ENCODE results near the gene PPIE.

- TF ChIP-seq CTCF (IDR thresholded peaks at IDR 0.05; ENCODE audit: poor library complexity) (no peak), EZH2phosphoT487 (IDR thresholded peaks at IDR 0.05; ENCODE audit: low read depth, severe bottlenecking, unreplicated experiment) (no peak)
Measured at GRCh38 chr1:39812913-39813312, 74.2 kb downstream of the PPIE start.
